ENCODE data around the gene NDUFA12. TPM values are rescaled to one million over a fixed set of nuclear protein-coding genes. Genes with fewer than 3 reads are reported as not detected.
A peak's percentile ranks its signal among the peaks of the same experiment; 100 is the strongest.

NDUFA12 gene
- total RNA-seq, 1 experiment from 2014 or later: 130 TPM

DNA sequence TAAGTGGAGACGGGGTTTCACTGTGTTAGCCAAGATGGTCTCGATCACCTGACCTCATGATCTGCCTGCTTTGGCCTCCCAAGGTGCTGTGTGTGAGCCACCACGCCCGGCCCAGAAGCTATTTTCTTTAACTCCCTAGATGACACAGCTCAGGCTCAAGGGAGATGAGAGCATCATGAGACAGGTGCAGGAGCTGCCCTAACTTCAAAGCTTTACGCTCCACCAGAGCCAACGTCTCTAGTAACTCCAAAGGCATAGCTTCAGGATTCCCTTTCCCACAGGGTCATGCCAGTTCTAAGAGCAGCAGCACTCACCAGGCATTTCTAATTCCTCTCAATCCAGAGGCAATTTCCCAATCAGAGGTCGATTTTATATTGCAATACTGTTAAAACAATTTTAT is 21.0 kb downstream of the NDUFA12 start:
- Histone ChIP-seq H3K4me1 (ENCODE audit: insufficient read depth, low read length) (no peaks in the 10 kb centered on the region), H2AFZ (ENCODE audit: low read length) (no peak overlapping the region), H3K27me3 (ENCODE audit: low read length) (no peaks in the 10 kb centered on the region), H3K4me3 (ENCODE audit: low read length) (no peak overlapping the region), H3K79me2 (ENCODE audit: low read length) (peaks cover 13% of the 10 kb centered on the region), H4K20me1 (ENCODE audit: low read length) (no peaks in the 10 kb centered on the region), H3K27ac (ENCODE audit: low read length) (no peak overlapping the region), H3K36me3 (ENCODE audit: low read depth, low read length) (peaks cover 3% of the 10 kb centered on the region; the same call in 1 of the 2 replicates), H3K9ac (ENCODE audit: low read length) (no peak overlapping the region), H3K4me2 (ENCODE audit: low read length) (no peak overlapping the region), H3K9me3 (ENCODE audit: low read length) (no peaks in the 10 kb centered on the region), H3F3A (ENCODE audit: low read length, unreplicated experiment) (no peaks in the 10 kb centered on the region), H3K9me2 (replicated peaks; ENCODE audit: low read length) (no peaks in the 10 kb centered on the region)
- ChIA-PET POLR2A (ENCODE audit: unreplicated experiment) (interaction anchor here (0.7 kb wide), 2 partner anchors 17 to 187 kb away, joined by 6 to 10 read pairs; no protein-coding TSS in a partner anchor), CTCF (interaction anchor here (0.5 kb wide), 1 partner anchor 359 kb away, joined by 3 read pairs; no protein-coding TSS in a partner anchor)
- BruUV-seq (replicated peaks): no TSS peak
- no peak for DNase-seq
- intact Hi-C loops (cut with micrococcal nuclease): loop anchor here (10.0 kb wide), 1 partner anchor 218 kb away; no protein-coding TSS in a partner anchor
- ATAC-seq: no peak
- no peak for TF ChIP-seq EZH2 (IDR thresholded peaks at IDR 0.05; ENCODE audit: low read length, unreplicated experiment)

DNA sequence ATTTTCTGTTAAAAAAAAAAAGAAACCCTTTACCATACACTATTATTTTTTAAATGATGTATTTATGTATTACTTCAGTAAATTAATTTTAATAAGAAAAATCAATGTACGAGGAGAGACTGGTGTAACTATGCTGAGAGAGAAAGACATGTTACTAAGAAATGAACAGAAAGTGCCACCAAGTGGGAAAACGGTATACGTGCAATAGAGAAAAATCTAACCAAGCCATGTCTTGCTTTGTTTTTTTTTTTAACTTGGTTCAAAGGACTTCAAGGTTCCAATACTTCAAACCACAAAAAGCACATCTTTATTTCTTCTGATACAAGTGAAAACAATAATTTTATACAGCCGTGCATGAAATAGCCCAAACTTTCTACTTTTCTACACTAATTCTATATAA is 22.9 kb downstream of the NDUFA12 start:
- BruUV-seq (replicated peaks): no TSS peak
- H3K9me2 ChIP-seq (replicated peaks; ENCODE audit: low read length): no peaks in the 10 kb centered on the region
- ATAC-seq (no peak), DNase-seq (peak; percentile 2)
- no peak overlapping the region for H3K4me3 ChIP-seq (ENCODE audit: low read length)
- H2AFZ ChIP-seq (ENCODE audit: low read length): no peak overlapping the region
- no peaks in the 10 kb centered on the region for H3K4me1 ChIP-seq (ENCODE audit: insufficient read depth, low read length)
- H3K27me3 ChIP-seq (ENCODE audit: low read length): no peaks in the 10 kb centered on the region
- TF ChIP-seq EZH2 (IDR thresholded peaks at IDR 0.05; ENCODE audit: low read length, unreplicated experiment) (no peak), EZH2phosphoT487 (IDR thresholded peaks at IDR 0.05; ENCODE audit: borderline replicate concordance, low read length) (no peak)
- TF ChIP-seq, protein P1, sequence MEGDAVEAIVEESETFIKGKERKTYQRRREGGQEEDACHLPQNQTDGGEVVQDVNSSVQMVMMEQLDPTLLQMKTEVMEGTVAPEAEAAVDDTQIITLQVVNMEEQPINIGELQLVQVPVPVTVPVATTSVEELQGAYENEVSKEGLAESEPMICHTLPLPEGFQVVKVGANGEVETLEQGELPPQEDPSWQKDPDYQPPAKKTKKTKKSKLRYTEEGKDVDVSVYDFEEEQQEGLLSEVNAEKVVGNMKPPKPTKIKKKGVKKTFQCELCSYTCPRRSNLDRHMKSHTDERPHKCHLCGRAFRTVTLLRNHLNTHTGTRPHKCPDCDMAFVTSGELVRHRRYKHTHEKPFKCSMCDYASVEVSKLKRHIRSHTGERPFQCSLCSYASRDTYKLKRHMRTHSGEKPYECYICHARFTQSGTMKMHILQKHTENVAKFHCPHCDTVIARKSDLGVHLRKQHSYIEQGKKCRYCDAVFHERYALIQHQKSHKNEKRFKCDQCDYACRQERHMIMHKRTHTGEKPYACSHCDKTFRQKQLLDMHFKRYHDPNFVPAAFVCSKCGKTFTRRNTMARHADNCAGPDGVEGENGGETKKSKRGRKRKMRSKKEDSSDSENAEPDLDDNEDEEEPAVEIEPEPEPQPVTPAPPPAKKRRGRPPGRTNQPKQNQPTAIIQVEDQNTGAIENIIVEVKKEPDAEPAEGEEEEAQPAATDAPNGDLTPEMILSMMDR (conservative IDR thresholded peaks at IDR 0.05; ENCODE audit: low read depth, low read length): peak; percentile 33; the same call in 1 of the 2 replicates
- H4K20me1 ChIP-seq (ENCODE audit: low read length): no peaks in the 10 kb centered on the region
- no peak overlapping the region for H3K9ac ChIP-seq (ENCODE audit: low read length)
- no peaks in the 10 kb centered on the region for H3K9me3 ChIP-seq (ENCODE audit: low read length)
- peaks cover 3% of the 10 kb centered on the region; the same call in 1 of the 2 replicates for H3K36me3 ChIP-seq (ENCODE audit: low read depth, low read length)
- no peak overlapping the region for H3K4me2 ChIP-seq (ENCODE audit: low read length)
- H3K27ac ChIP-seq (ENCODE audit: low read length): no peak overlapping the region
- peaks cover 6% of the 10 kb centered on the region; the same call in 1 of the 2 replicates for H3K79me2 ChIP-seq (ENCODE audit: low read length)
- ChIA-PET CTCF (no interaction called here), POLR2A (ENCODE audit: unreplicated experiment) (no interaction called here)
- intact Hi-C loops (cut with micrococcal nuclease): loop anchor here (10.0 kb wide), 1 partner anchor 216 kb away; no protein-coding TSS in a partner anchor
- H3F3A ChIP-seq (ENCODE audit: low read length, unreplicated experiment): no peaks in the 10 kb centered on the region

DNA sequence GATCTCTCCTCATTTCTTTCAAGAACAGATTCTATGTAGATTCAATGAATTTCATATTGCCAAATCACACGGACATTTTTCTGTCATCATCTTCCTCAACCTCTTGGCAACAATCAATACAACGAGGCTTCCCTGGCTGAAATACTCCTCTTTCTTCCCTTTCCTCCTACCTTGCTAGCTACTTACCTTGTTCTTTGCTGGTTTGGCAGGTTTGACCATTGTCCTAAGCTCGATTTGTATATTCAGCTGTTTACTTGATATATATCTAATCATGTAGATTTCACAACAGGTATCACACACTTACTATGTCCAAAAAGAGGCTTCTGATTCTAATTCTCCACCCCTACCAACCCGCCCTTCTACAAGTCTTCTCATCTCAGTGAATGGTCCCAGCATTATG is 23.6 kb downstream of the NDUFA12 start:
- H3F3A ChIP-seq (ENCODE audit: low read length, unreplicated experiment): no peaks in the 10 kb centered on the region
- no peak for ATAC-seq
- intact Hi-C loops (cut with micrococcal nuclease): loop anchor here (10.0 kb wide), 1 partner anchor 215 kb away; no protein-coding TSS in a partner anchor

More for the DNA sequence above, 23.6 kb downstream of the NDUFA12 start:
- DNase-seq: no peak
- Histone ChIP-seq H3K9ac (ENCODE audit: low read length) (no peak overlapping the region), H3K27me3 (ENCODE audit: low read length) (no peaks in the 10 kb centered on the region), H3K4me3 (ENCODE audit: low read length) (no peak overlapping the region), H3K36me3 (ENCODE audit: low read depth, low read length) (peaks cover 3% of the 10 kb centered on the region; the same call in 1 of the 2 replicates), H2AFZ (ENCODE audit: low read length) (no peak overlapping the region), H3K9me2 (replicated peaks; ENCODE audit: low read length) (no peaks in the 10 kb centered on the region), H3K9me3 (ENCODE audit: low read length) (no peaks in the 10 kb centered on the region), H3K4me2 (ENCODE audit: low read length) (no peak overlapping the region), H3K4me1 (ENCODE audit: insufficient read depth, low read length) (no peaks in the 10 kb centered on the region), H3K27ac (ENCODE audit: low read length) (no peak overlapping the region), H3K79me2 (ENCODE audit: low read length) (peaks cover 6% of the 10 kb centered on the region; the same call in 1 of the 2 replicates), H4K20me1 (ENCODE audit: low read length) (no peaks in the 10 kb centered on the region)
- BruUV-seq (replicated peaks): no TSS peak
- TF ChIP-seq, protein P1 (conservative IDR thresholded peaks at IDR 0.05; ENCODE audit: low read depth, low read length): no peak
- TF ChIP-seq EZH2phosphoT487 (IDR thresholded peaks at IDR 0.05; ENCODE audit: borderline replicate concordance, low read length) (no peak), EZH2 (IDR thresholded peaks at IDR 0.05; ENCODE audit: low read length, unreplicated experiment) (no peak)
- POLR2A ChIA-PET (ENCODE audit: unreplicated experiment): no interaction called here
- CTCF ChIA-PET: no interaction called here

Measured in PC-3 (cell line).